Measurements from ENCODE around the gene CELF2. TPM values are rescaled to one million over a fixed set of nuclear protein-coding genes. Genes with fewer than 3 reads are reported as not detected.

The CELF2 gene
- total and polyA plus RNA-seq, 10 donors = 13.5 to 180 (median 105) TPM

- H3K36me3 ChIP-seq = no peaks in the 10 kb centered on the region
Observed at GRCh38 chr10:11058965-11059364, 41.3 kb downstream of the CELF2 start.

GRCh38 chr10:11063856-11064255 lies 46.2 kb downstream of the CELF2 start:
- Histone ChIP-seq H3K27ac (no peak overlapping the region), H3K9me3 (peaks cover 0 to 7% (median 0%) of the 10 kb centered on the region in 8 donors), H3K36me3 (no peaks in the 10 kb centered on the region), H3K27me3 (replicated peaks in 1 of 7) (peaks cover 0 to 12% (median 0%) of the 10 kb centered on the region in 7 donors), H3K4me1 (no peaks in the 10 kb centered on the region), H3K4me3 (no peak overlapping the region)
- 66 to 84% (median 77%) methylated on average over 5 of the region's 5 CpGs for WGBS, 5 donors
- no peak for DNase-seq
- intact Hi-C loops (cut with DNase I; ENCODE audit: low total_unique reads) = no loop called here
- no peak for TF ChIP-seq CTCF (IDR thresholded peaks at IDR 0.05 in 8 of 11, conservative IDR thresholded peaks at IDR 0.05 in 3 of 11)
- no peak for TF ChIP-seq POLR2AphosphoS5 (IDR thresholded peaks at IDR 0.05)
- TF ChIP-seq POLR2A (IDR thresholded peaks at IDR 0.05) = no peak

More at GRCh38 chr10:11058965-11059364, 41.3 kb downstream of the CELF2 start:
- no peak for DNase-seq
- no peak overlapping the region for H3K27ac ChIP-seq
- H3K9me3 ChIP-seq = peaks cover 0 to 7% (median 0%) of the 10 kb centered on the region in 8 donors
- H3K4me1 ChIP-seq = no peaks in the 10 kb centered on the region
- no peak overlapping the region for H3K4me3 ChIP-seq
- 89 to 95% (median 94%) methylated on average over 8 of the region's 8 CpGs for WGBS, 5 donors
- TF ChIP-seq POLR2AphosphoS5 (IDR thresholded peaks at IDR 0.05) = no peak
- no peak for TF ChIP-seq POLR2A (IDR thresholded peaks at IDR 0.05)
- no peak for TF ChIP-seq CTCF (IDR thresholded peaks at IDR 0.05 in 8 of 11, conservative IDR thresholded peaks at IDR 0.05 in 3 of 11)
- peaks cover 0 to 15% (median 0%) of the 10 kb centered on the region in 7 donors for H3K27me3 ChIP-seq (replicated peaks in 1 of 7)
- intact Hi-C loops (cut with DNase I; ENCODE audit: low total_unique reads) = no loop called here

GRCh38 chr10:11064832-11065231 lies 47.2 kb downstream of the CELF2 start:
- Histone ChIP-seq H3K27ac (no peak overlapping the region), H3K4me3 (no peak overlapping the region), H3K36me3 (no peaks in the 10 kb centered on the region), H3K4me1 (no peaks in the 10 kb centered on the region), H3K27me3 (replicated peaks in 1 of 7) (peaks cover 0 to 2% (median 0%) of the 10 kb centered on the region in 7 donors), H3K9me3 (peaks cover 0 to 7% (median 0%) of the 10 kb centered on the region in 8 donors)
- intact Hi-C loops (cut with DNase I; ENCODE audit: low total_unique reads) = no loop called here
- TF ChIP-seq CTCF (IDR thresholded peaks at IDR 0.05 in 8 of 11, conservative IDR thresholded peaks at IDR 0.05 in 3 of 11) = no peak
- TF ChIP-seq POLR2AphosphoS5 (IDR thresholded peaks at IDR 0.05) = no peak
- TF ChIP-seq POLR2A (IDR thresholded peaks at IDR 0.05) = no peak
- DNase-seq = no peak
- 88 to 94% (median 92%) methylated on average over 4 of the region's 4 CpGs for WGBS, 5 donors

GRCh38 chr10:11065567-11065966 lies 47.9 kb downstream of the CELF2 start:
- H3K27me3 ChIP-seq (replicated peaks in 1 of 7) = no peaks in the 10 kb centered on the region
- no peaks in the 10 kb centered on the region for H3K4me1 ChIP-seq
- DNase-seq = no peak
- intact Hi-C loops (cut with DNase I; ENCODE audit: low total_unique reads) = no loop called here
- H3K36me3 ChIP-seq = no peaks in the 10 kb centered on the region
- H3K9me3 ChIP-seq = peaks cover 0 to 7% (median 0%) of the 10 kb centered on the region in 8 donors
- no peak overlapping the region for H3K4me3 ChIP-seq
- no peak overlapping the region for H3K27ac ChIP-seq
- no peak for TF ChIP-seq POLR2A (IDR thresholded peaks at IDR 0.05)
- no peak for TF ChIP-seq CTCF (IDR thresholded peaks at IDR 0.05 in 8 of 11, conservative IDR thresholded peaks at IDR 0.05 in 3 of 11)
- no peak for TF ChIP-seq POLR2AphosphoS5 (IDR thresholded peaks at IDR 0.05)
- 81 to 96% (median 84%) methylated on average over 4 of the region's 4 CpGs for WGBS, 5 donors

All from spleen (tissue), 11 donors.